ENCODE measurements around the gene FBXO30. TPM values are rescaled to one million over a fixed set of nuclear protein-coding genes. Genes with fewer than 3 reads are reported as not detected.

FBXO30 gene
- total RNA-seq, 1 donor from 2014 or later: 10.1 TPM

GRCh38 chr6:145816392-145816791 is 1.8 kb upstream of the FBXO30 start:
- TF ChIP-seq CTCF (IDR thresholded peaks at IDR 0.05; ENCODE audit: insufficient read depth, low read length, poor library complexity, severe bottlenecking): no peak

GRCh38 chr6:145815309-145816274 is 997 bp upstream of the FBXO30 start:
- H3K4me3 ChIP-seq (ENCODE audit: low read depth, low read length): peak overlapping the region; percentile 86
- TF ChIP-seq CTCF (IDR thresholded peaks at IDR 0.05; ENCODE audit: insufficient read depth, low read length, poor library complexity, severe bottlenecking): no peak
- H3K27me3 ChIP-seq (ENCODE audit: control insufficient read depth, insufficient read depth, low read length): no peaks in the 10 kb centered on the region
- no peak for DNase-seq (ENCODE audit: low read depth)
- no peaks in the 10 kb centered on the region for H3K36me3 ChIP-seq (ENCODE audit: control insufficient read depth, insufficient read depth, low read length)

More at GRCh38 chr6:145816392-145816791, 1.8 kb upstream of the FBXO30 start:
- no peak for DNase-seq (ENCODE audit: low read depth)
- no peaks in the 10 kb centered on the region for H3K27me3 ChIP-seq (ENCODE audit: control insufficient read depth, insufficient read depth, low read length)
- no peaks in the 10 kb centered on the region for H3K36me3 ChIP-seq (ENCODE audit: control insufficient read depth, insufficient read depth, low read length)
- H3K4me3 ChIP-seq (ENCODE audit: low read depth, low read length): no peak overlapping the region

GRCh38 chr6:145814035-145814500 is 527 bp downstream of the FBXO30 start:
- H3K36me3 ChIP-seq (ENCODE audit: control insufficient read depth, insufficient read depth, low read length): no peaks in the 10 kb centered on the region
- peak overlapping the region; percentile 86 for H3K4me3 ChIP-seq (ENCODE audit: low read depth, low read length)
- no peaks in the 10 kb centered on the region for H3K27me3 ChIP-seq (ENCODE audit: control insufficient read depth, insufficient read depth, low read length)
- no peak for TF ChIP-seq CTCF (IDR thresholded peaks at IDR 0.05; ENCODE audit: insufficient read depth, low read length, poor library complexity, severe bottlenecking)
- DNase-seq (ENCODE audit: low read depth): no peak

GRCh38 chr6:145813285-145814034 is 1.1 kb downstream of the FBXO30 start:
- Histone ChIP-seq H3K36me3 (ENCODE audit: control insufficient read depth, insufficient read depth, low read length) (no peaks in the 10 kb centered on the region), H3K27me3 (ENCODE audit: control insufficient read depth, insufficient read depth, low read length) (no peaks in the 10 kb centered on the region), H3K4me3 (ENCODE audit: low read depth, low read length) (peak overlapping the region; percentile 86)
- no peak for DNase-seq (ENCODE audit: low read depth)
- TF ChIP-seq CTCF (IDR thresholded peaks at IDR 0.05; ENCODE audit: insufficient read depth, low read length, poor library complexity, severe bottlenecking): no peak

GRCh38 chr6:145811741-145812140 is 2.9 kb downstream of the FBXO30 start:
- Histone ChIP-seq H3K4me3 (ENCODE audit: low read depth, low read length) (no peak overlapping the region), H3K36me3 (ENCODE audit: control insufficient read depth, insufficient read depth, low read length) (no peaks in the 10 kb centered on the region), H3K27me3 (ENCODE audit: control insufficient read depth, insufficient read depth, low read length) (no peaks in the 10 kb centered on the region)
- TF ChIP-seq CTCF (IDR thresholded peaks at IDR 0.05; ENCODE audit: insufficient read depth, low read length, poor library complexity, severe bottlenecking): no peak
- DNase-seq (ENCODE audit: low read depth): no peak

Data from kidney epithelial cell (primary cell).